AG08395 (cell line): Measurements from ENCODE around the gene SDCCAG8.

ENCODE experiments used
- DNase-seq: peaks from one replicate; pipeline ENCODE4 v3.0.0; 2012; ENCODE audit warnings: mixed read lengths, low spot score

Gene SDCCAG8

GRCh38 chr1:243390162-243390791 is 134.4 kb downstream of the SDCCAG8 start:
- no peak for DNase-seq

- DNase-seq: no peak
Observed at GRCh38 chr1:243391355-243391754, 135.5 kb downstream of the SDCCAG8 start.

GRCh38 chr1:243393096-243393495 is 137.3 kb downstream of the SDCCAG8 start:
- no peak for DNase-seq

- DNase-seq: no peak
Observed at GRCh38 chr1:243394066-243394465, 138.2 kb downstream of the SDCCAG8 start.

GRCh38 chr1:243394601-243395464 is 139.0 kb downstream of the SDCCAG8 start:
- no peak for DNase-seq

- DNase-seq: no peak
Observed at GRCh38 chr1:243396424-243396823, 140.6 kb downstream of the SDCCAG8 start.

- DNase-seq: no peak
Observed at GRCh38 chr1:243396876-243397275, 141.0 kb downstream of the SDCCAG8 start.

GRCh38 chr1:243397613-243398321 is 141.9 kb downstream of the SDCCAG8 start:
- DNase-seq: no peak

- no peak for DNase-seq
Observed at GRCh38 chr1:243399561-243400155, 143.8 kb downstream of the SDCCAG8 start.

GRCh38 chr1:243402868-243403267 is 147.0 kb downstream of the SDCCAG8 start:
- DNase-seq: no peak

- DNase-seq: no peak
Observed at GRCh38 chr1:243406424-243406823, 150.6 kb downstream of the SDCCAG8 start.

GRCh38 chr1:243407284-243408018 is 151.6 kb downstream of the SDCCAG8 start:
- no peak for DNase-seq

- no peak for DNase-seq
Observed at GRCh38 chr1:243408479-243408878, 152.6 kb downstream of the SDCCAG8 start.

GRCh38 chr1:243409284-243409683 is 153.4 kb downstream of the SDCCAG8 start:
- DNase-seq: no peak

- DNase-seq: no peak
Observed at GRCh38 chr1:243411472-243411871, 155.6 kb downstream of the SDCCAG8 start.

- DNase-seq: no peak
Observed at GRCh38 chr1:243413431-243414151, 157.8 kb downstream of the SDCCAG8 start.

GRCh38 chr1:243414152-243414494 is 158.3 kb downstream of the SDCCAG8 start:
- no peak for DNase-seq

GRCh38 chr1:243415663-243416408 is 160.0 kb downstream of the SDCCAG8 start:
- DNase-seq: no peak

GRCh38 chr1:243416495-243416894 is 160.7 kb downstream of the SDCCAG8 start:
- DNase-seq: no peak
